H1 (cell line): ENCODE measurements around the gene MADD. TPM values are rescaled to one million over a fixed set of nuclear protein-coding genes. Genes with fewer than 3 reads are reported as not detected.

Source experiments
- EGR1 ChIP-seq: IDR thresholded peaks from 2 replicates; pipeline ENCODE4 v1.6.1; 2011; ENCODE audit warnings: low read depth, low read length, borderline replicate concordance
- EZH2 ChIP-seq: fragments of 200-600 bp; sonication (generic); IDR thresholded peaks from 2 replicates; pipeline ENCODE4 v1.7.1; 2012; ENCODE audit warnings: low read depth, mild to moderate bottlenecking, moderate library complexity, low read length, inconsistent platforms; ENCODE audit not compliant: severe bottlenecking
- FOSL1 ChIP-seq: IDR thresholded peaks from 2 replicates; pipeline ENCODE4 v1.6.1; 2011; ENCODE audit warnings: mild to moderate bottlenecking, low read depth, low read length, moderate library complexity; ENCODE audit not compliant: insufficient read depth
- RFX5 ChIP-seq: IDR thresholded peaks from 2 replicates; pipeline ENCODE4 v1.6.1; 2011; ENCODE audit warnings: low read depth, low read length, improper control_type of control experiment, borderline replicate concordance
- YY1 ChIP-seq: IDR thresholded peaks from 2 replicates; pipeline ENCODE4 v1.6.1; 2011; ENCODE audit warnings: low read depth, mild to moderate bottlenecking, low read length
- polyA plus RNA-seq, 7 experiments: library from polyadenylated mRNA; depleted of rRNA in 3 of 7; stranded (reverse) in 5 of 7; unstranded in 2 of 7; fragments of >200 nt in 5 of 7; fragments of 200-250 nt in 2 of 7; gene quantifications; 1 replicate in 5 of 7; 2 replicates in 1 of 7; 4 replicates in 1 of 7; pipeline versions ENCODE4 v1.2.1 to v1.2.3, GENCODE V29; 2011 to 2013; ENCODE audit warnings: missing spikeins in 2 of 7, mixed read lengths in 2 of 7
- total RNA-seq: library from RNA; stranded (reverse); fragmentation: NEBNext Ultra II Directional; extraction: Animal tissue kit (Norgen Biotek cat#: 25700); gene quantifications from 2 replicates; pipeline ENCODE4 v1.2.1, GENCODE V29; 2021

MADD gene
- total and polyA plus RNA-seq, 2 of the 8 experiments (the other 6 are each of a cell fraction or from before 2014, with no cell fraction given) = 32.5 to 45.4 TPM

DNA sequence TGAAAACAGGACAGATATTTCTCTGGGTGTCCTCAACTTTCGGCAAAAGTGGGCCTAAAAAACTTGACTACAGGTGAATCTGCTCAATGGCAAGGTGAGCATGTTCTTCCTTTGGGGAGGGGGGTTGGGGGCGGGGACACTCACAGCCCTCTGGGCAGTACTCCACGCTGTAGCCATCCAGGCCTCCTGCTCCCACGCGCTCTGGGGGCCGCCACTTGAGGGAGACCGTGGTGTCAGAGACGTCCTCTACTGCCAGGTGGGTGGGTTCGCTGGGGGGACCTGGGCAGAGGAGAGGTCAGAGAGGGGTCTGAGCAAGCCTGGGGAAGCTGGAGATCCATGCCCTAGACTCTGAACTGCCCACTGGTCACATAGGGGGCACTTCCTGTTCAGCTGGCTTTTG lies 65.8 kb downstream of the MADD start (continued):
- TF ChIP-seq EZH2 (no peak), YY1 (no peak), EGR1 (no peak), RFX5 (no peak), FOSL1 (no peak)
- TF ChIP-seq, all 59 proteins: peak for 0
